Keratinocyte (primary cell): ENCODE results near the gene C1orf52. TPM values are rescaled to one million over a fixed set of nuclear protein-coding genes. Genes with fewer than 3 reads are reported as not detected.

ENCODE experiments used
- DNase-seq: peaks from one replicate; pipeline ENCODE4 v3.0.0-alpha.2; 2011; ENCODE audit warnings: low read depth, missing footprints, low spot score
- FAIRE-seq: peaks from 2 replicates; lab custom pipeline; 2011; peaks lifted over from hg19 to GRCh38; lab: Jason Lieb, UNC
- H2AFZ ChIP-seq: 2 replicates; pipeline ENCODE4 v1.6.0; 2012; ENCODE audit warnings: low read length, control low read depth, inconsistent platforms; ENCODE audit not compliant: control insufficient read depth
- H3K27ac ChIP-seq: 2 replicates; pipeline ENCODE4 v1.5.1; 2011; ENCODE audit warnings: low read length; ENCODE audit not compliant: control insufficient read depth, insufficient read depth
- H3K27me3 ChIP-seq: 3 replicates; pipeline ENCODE4 v1.6.0; 2011; ENCODE audit warnings: low read length; ENCODE audit not compliant: control insufficient read depth, insufficient read depth; ENCODE audit errors: extremely low read depth
- H3K36me3 ChIP-seq, 2 experiments: 2 replicates in 1 of 2; 3 replicates in 1 of 2; pipeline ENCODE4 v1.5.1; 2011; ENCODE audit warnings: low read length in 2 of 2, mild to moderate bottlenecking in 1 of 2; ENCODE audit not compliant: control insufficient read depth in 2 of 2, insufficient read depth in 2 of 2; ENCODE audit errors: extremely low read depth in 1 of 2
- H3K4me1 ChIP-seq: 3 replicates; pipeline ENCODE4 v1.5.1; 2011; ENCODE audit warnings: low read length; ENCODE audit not compliant: control insufficient read depth, insufficient read depth; ENCODE audit errors: extremely low read depth
- H3K4me2 ChIP-seq: 3 replicates; pipeline ENCODE4 v1.6.0; 2011; ENCODE audit warnings: low read depth, low read length; ENCODE audit not compliant: control insufficient read depth, insufficient read depth; ENCODE audit errors: extremely low read depth
- H3K4me3 ChIP-seq, 3 experiments: fragments of 200-600 bp in 1 of 3; sonication (generic) in 1 of 3; 2 replicates in 2 of 3; 3 replicates in 1 of 3; pipeline ENCODE4 v1.5.1; 2011 to 2016; ENCODE audit warnings: low read length in 3 of 3, mild to moderate bottlenecking in 3 of 3, control low read depth in 2 of 3, inconsistent platforms in 1 of 3, low read depth in 1 of 3, mixed read lengths in 1 of 3, mixed run types in 1 of 3, moderate library complexity in 1 of 3; ENCODE audit not compliant: control insufficient read depth in 2 of 3, insufficient read depth in 2 of 3; ENCODE audit errors: extremely low read depth in 1 of 3
- H3K79me2 ChIP-seq: 2 replicates; pipeline ENCODE4 v1.6.0; 2012; ENCODE audit warnings: low read length; ENCODE audit not compliant: control insufficient read depth, insufficient read depth
- H3K9ac ChIP-seq: 3 replicates; pipeline ENCODE4 v1.6.0; 2011; ENCODE audit warnings: low read length; ENCODE audit not compliant: control insufficient read depth, insufficient read depth; ENCODE audit errors: extremely low read depth
- H3K9me1 ChIP-seq: 3 replicates; pipeline ENCODE4 v1.6.0; 2011; ENCODE audit warnings: low read length; ENCODE audit not compliant: control insufficient read depth, insufficient read depth; ENCODE audit errors: extremely low read depth
- H3K9me3 ChIP-seq: 2 replicates; pipeline ENCODE4 v1.5.1; 2012; ENCODE audit warnings: low read depth, low read length; ENCODE audit not compliant: control insufficient read depth
- H4K20me1 ChIP-seq: 3 replicates; pipeline ENCODE4 v1.6.0; 2011; ENCODE audit warnings: low read length; ENCODE audit not compliant: control insufficient read depth, insufficient read depth; ENCODE audit errors: extremely low read depth
- CTCF ChIP-seq, 3 experiments: IDR thresholded peaks in 1 of 3; conservative IDR thresholded peaks in 1 of 3; optimal IDR thresholded peaks in 1 of 3; 2 replicates in 2 of 3; 3 replicates in 1 of 3; pipeline versions ENCODE3 to v1.5.1; 2011; ENCODE audit warnings: low read length in 3 of 3, mild to moderate bottlenecking in 3 of 3, moderate library complexity in 2 of 3, control low read depth in 1 of 3, inconsistent platforms in 1 of 3; ENCODE audit not compliant: insufficient read depth in 2 of 3; ENCODE audit errors: extremely low read depth in 1 of 3
- EZH2 ChIP-seq: IDR thresholded peaks from one replicate; pipeline ENCODE4 v1.6.1; 2012; ENCODE audit warnings: inconsistent platforms, mild to moderate bottlenecking, low read length, moderate library complexity
- dilution Hi-C: fragments of 300-500 bp; cut with MboI; formaldehyde crosslinking; loops from one replicate; pipeline ENCODE4 v1.7.0; 2020; ENCODE audit warnings: low sequenced_read_pairs; ENCODE audit not compliant: extremely low pct_ligation_motif_present
- polyA plus RNA-seq, 5 experiments: library from polyadenylated mRNA; depleted of rRNA in 3 of 5; stranded (reverse) in 3 of 5; stranded (forward) in 1 of 5; unstranded in 1 of 5; fragments of >200 nt; gene quantifications; 1 replicate in 1 of 5; 2 replicates in 3 of 5; 3 replicates in 1 of 5; pipeline versions ENCODE4 v1.2.1 to v1.2.3, GENCODE V29; 2011 to 2012; ENCODE audit warnings: missing spikeins in 2 of 5, low read depth in 1 of 5, low replicate concordance in 1 of 5

C1orf52 gene
- polyA plus RNA-seq, 1 donor (not counting 4 experiments of a cell fraction or from before 2014, with no cell fraction given) = 27.3 TPM

DNA sequence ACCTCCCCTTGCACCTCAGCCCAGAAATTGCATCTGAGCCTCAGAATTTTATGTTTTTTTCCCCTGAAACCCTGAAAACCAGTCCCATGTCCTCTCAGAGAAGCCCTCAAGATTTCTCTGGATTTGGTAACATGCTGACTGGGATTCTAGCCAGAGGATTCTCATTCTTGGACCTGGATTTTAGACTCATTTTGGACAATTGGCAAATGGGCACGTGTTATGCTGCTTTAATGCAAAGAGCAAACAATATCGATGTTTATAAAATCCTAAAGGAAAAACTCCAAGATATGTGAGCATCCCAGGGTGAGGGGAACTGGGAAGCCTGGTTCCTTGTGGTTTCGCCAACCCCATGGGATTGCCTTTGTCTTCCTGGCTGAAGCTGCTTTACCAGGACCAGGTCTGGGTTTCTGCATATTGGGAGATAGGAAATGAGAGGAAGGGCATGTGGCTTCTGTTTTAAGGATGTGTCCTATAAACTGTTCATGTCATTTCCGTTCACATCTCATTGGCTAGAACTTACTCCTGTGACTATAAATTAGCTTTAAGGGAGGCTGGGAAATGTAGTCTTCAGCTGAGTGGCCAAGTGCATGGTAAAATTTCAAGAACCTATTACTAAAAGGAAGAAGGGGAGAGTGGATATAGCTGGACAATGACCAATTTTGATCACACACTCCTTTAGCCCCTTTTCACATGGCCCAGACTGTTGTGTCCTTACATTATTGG lies 44.1 kb upstream of the C1orf52 start:
- no peak overlapping the region for H3K4me3 ChIP-seq
- no peaks in the 10 kb centered on the region for H4K20me1 ChIP-seq
- TF ChIP-seq EZH2 = no peak
- no peak for TF ChIP-seq CTCF (optimal IDR thresholded peaks at IDR 0.05 in 1 of 3, IDR thresholded peaks at IDR 0.05 in 1 of 3, conservative IDR thresholded peaks at IDR 0.05 in 1 of 3; ENCODE audit: extremely low read depth in 1 of 3, insufficient read depth in 2 of 3, low read length in 3 of 3)
- no peak for DNase-seq
- no peaks in the 10 kb centered on the region for H3K9me1 ChIP-seq
- FAIRE-seq = no peak
- peaks cover 13% of the 10 kb centered on the region for H3K4me1 ChIP-seq
- no peaks in the 10 kb centered on the region for H3K27me3 ChIP-seq
- H3K9me3 ChIP-seq = no peaks in the 10 kb centered on the region
- H3K4me2 ChIP-seq = no peak overlapping the region
- H3K9ac ChIP-seq = no peak overlapping the region
- H3K79me2 ChIP-seq = no peaks in the 10 kb centered on the region
- no peak overlapping the region for H2AFZ ChIP-seq
- H3K36me3 ChIP-seq = no peaks in the 10 kb centered on the region
- dilution Hi-C loops = no loop called here
- H3K27ac ChIP-seq = no peak overlapping the region

GRCh38 chr1:85300140-85300539 lies 40.7 kb upstream of the C1orf52 start:
- peaks cover 37% of the 10 kb centered on the region for H3K4me1 ChIP-seq
- peaks cover 2% of the 10 kb centered on the region for H3K9me1 ChIP-seq
- no peak overlapping the region for H2AFZ ChIP-seq
- H3K79me2 ChIP-seq = no peaks in the 10 kb centered on the region
- no peak overlapping the region for H3K4me2 ChIP-seq
- no peak overlapping the region for H3K9ac ChIP-seq
- DNase-seq (no peak), FAIRE-seq (no peak)
- no peak overlapping the region for H3K4me3 ChIP-seq
- H3K9me3 ChIP-seq = no peaks in the 10 kb centered on the region
- no peaks in the 10 kb centered on the region for H3K27me3 ChIP-seq
- no peak overlapping the region for H3K27ac ChIP-seq
- no peak for TF ChIP-seq CTCF (optimal IDR thresholded peaks at IDR 0.05 in 1 of 3, IDR thresholded peaks at IDR 0.05 in 1 of 3, conservative IDR thresholded peaks at IDR 0.05 in 1 of 3; ENCODE audit: extremely low read depth in 1 of 3, insufficient read depth in 2 of 3, low read length in 3 of 3)
- no peak for TF ChIP-seq EZH2
- no peaks in the 10 kb centered on the region for H3K36me3 ChIP-seq
- dilution Hi-C loops = no loop called here
- H4K20me1 ChIP-seq = no peaks in the 10 kb centered on the region
